GM23338 (cell line): ENCODE results near the gene PTGDS. TPM values are rescaled to one million over a fixed set of nuclear protein-coding genes. Genes with fewer than 3 reads are reported as not detected.
A peak's percentile ranks its signal among the peaks of the same experiment; 100 is the strongest.

Experiments
- ATAC-seq: fragments of 200-7000 bp; cut with Tn5 transposase; 3 replicates; pipeline ENCODE4 v1.9.1; 2020
- DNase-seq: peaks from one replicate; pipeline ENCODE4 v3.0.0-alpha.2; 2015; ENCODE audit warnings: low spot score
- H2AFZ ChIP-seq: fragments of 200-600 bp; sonication (generic); 2 replicates; pipeline ENCODE4 v1.8.0; 2016; ENCODE audit warnings: antibody characterized with exemption, mild to moderate bottlenecking, moderate library complexity
- H3F3A ChIP-seq: fragments of 200-600 bp; sonication (generic); replicated peaks from 2 replicates; pipeline ENCODE4 v1.8.0; 2017; ENCODE audit warnings: antibody characterized with exemption, mixed run types, low read depth
- H3K27ac ChIP-seq: fragments of 200-600 bp; sonication (generic); 2 replicates; pipeline ENCODE4 v1.6.1; 2016; ENCODE audit warnings: low read depth
- H3K27me3 ChIP-seq: fragments of 200-600 bp; sonication (generic); 2 replicates; pipeline ENCODE4 v1.8.0; 2016; ENCODE audit warnings: mild to moderate bottlenecking, mixed run types, moderate library complexity; ENCODE audit not compliant: insufficient read depth
- H3K36me3 ChIP-seq: fragments of 200-600 bp; sonication (generic); 2 replicates; pipeline ENCODE4 v1.8.0; 2016; ENCODE audit warnings: mild to moderate bottlenecking; ENCODE audit not compliant: insufficient read depth
- H3K4me1 ChIP-seq: fragments of 200-600 bp; sonication (generic); 2 replicates; pipeline ENCODE4 v1.8.0; 2016; ENCODE audit warnings: mild to moderate bottlenecking, moderate library complexity; ENCODE audit not compliant: insufficient read depth
- H3K4me2 ChIP-seq: fragments of 200-600 bp; sonication (generic); 2 replicates; pipeline ENCODE4 v1.7.1; 2017; ENCODE audit warnings: mixed run types
- H3K4me3 ChIP-seq: fragments of 200-600 bp; sonication (generic); 2 replicates; pipeline ENCODE4 v1.6.1; 2016; ENCODE audit warnings: mixed run types
- H3K79me2 ChIP-seq: fragments of 200-600 bp; sonication (generic); replicated peaks from 2 replicates; pipeline ENCODE4 v1.8.0; 2017; ENCODE audit warnings: mild to moderate bottlenecking; ENCODE audit not compliant: insufficient read depth
- H3K9me2 ChIP-seq: fragments of 200-600 bp; sonication (generic); 2 replicates; pipeline ENCODE4 v1.8.0; 2017; ENCODE audit not compliant: insufficient read depth
- H4K20me1 ChIP-seq: fragments of 200-600 bp; sonication (generic); replicated peaks from 2 replicates; pipeline ENCODE4 v1.8.0; 2017; ENCODE audit warnings: mild to moderate bottlenecking; ENCODE audit not compliant: insufficient read depth
- H3K27ac Mint-ChIP-seq: 2 replicates; pipeline ENCODE4 v1.8.0; 2020; ENCODE audit warnings: inconsistent platforms, mild to moderate bottlenecking, moderate library complexity, mixed read lengths
- H3K27me3 Mint-ChIP-seq: 3 replicates; pipeline ENCODE4 v1.8.0; 2022; ENCODE audit warnings: low read depth, mild to moderate bottlenecking, moderate library complexity, mixed read lengths, inconsistent platforms; ENCODE audit not compliant: insufficient read depth, poor library complexity
- H3K36me3 Mint-ChIP-seq: 3 replicates; pipeline ENCODE4 v1.8.0; 2021; ENCODE audit warnings: low read depth, mild to moderate bottlenecking, inconsistent platforms, moderate library complexity, mixed read lengths
- H3K4me1 Mint-ChIP-seq: 3 replicates; pipeline ENCODE4 v1.8.0; 2020; ENCODE audit warnings: mild to moderate bottlenecking, inconsistent platforms, mixed read lengths
- H3K4me3 Mint-ChIP-seq: 3 replicates; pipeline ENCODE4 v1.8.0; 2021; ENCODE audit warnings: moderate library complexity, mild to moderate bottlenecking, inconsistent platforms, mixed read lengths
- H3K9me3 Mint-ChIP-seq: 3 replicates; pipeline ENCODE4 v1.8.0; 2020; ENCODE audit warnings: moderate library complexity, mild to moderate bottlenecking, inconsistent platforms, mixed read lengths
- CREB1 ChIP-seq: fragments of 250-450 bp; sonication (Bioruptor Pico); IDR thresholded peaks from 2 replicates; pipeline ENCODE4 v1.5.0; 2020; ENCODE audit warnings: low read depth, mild to moderate bottlenecking, moderate library complexity
- CTCF ChIP-seq, 2 experiments: fragments of 200-600 bp in 1 of 2; sonication (generic) in 1 of 2; conservative IDR thresholded peaks; 2 replicates each; pipeline versions ENCODE4 v1.5.1 to v1.6.1; 2016 to 2017; ENCODE audit warnings: antibody characterized with exemption in 2 of 2, low read depth in 2 of 2, mild to moderate bottlenecking in 2 of 2, moderate library complexity in 1 of 2
- EZH2 ChIP-seq: fragments of 200-600 bp; sonication (generic); IDR thresholded peaks from one replicate; pipeline ENCODE4 v1.8.0; 2017; ENCODE audit warnings: antibody characterized with exemption, mild to moderate bottlenecking, low read depth; ENCODE audit not compliant: unreplicated experiment
- EZH2phosphoT487 ChIP-seq: fragments of 200-600 bp; sonication (generic); IDR thresholded peaks from one replicate; pipeline ENCODE4 v1.8.1; 2018; ENCODE audit warnings: antibody characterized with exemption; ENCODE audit not compliant: unreplicated experiment
- JUNB ChIP-seq: IDR thresholded peaks from one replicate; pipeline ENCODE4 v1.6.1; 2016; ENCODE audit warnings: antibody characterized with exemption; ENCODE audit not compliant: unreplicated experiment
- NANOG ChIP-seq: IDR thresholded peaks from 2 replicates; pipeline ENCODE4 v1.6.1; 2016; ENCODE audit warnings: antibody characterized with exemption, borderline replicate concordance
- POLR2AphosphoS5 ChIP-seq: IDR thresholded peaks from 2 replicates; pipeline ENCODE4 v1.6.1; 2016; ENCODE audit warnings: antibody characterized with exemption, low read depth
- STAT1 ChIP-seq: IDR thresholded peaks from one replicate; pipeline ENCODE4 v1.6.1; 2016; ENCODE audit warnings: antibody characterized with exemption; ENCODE audit not compliant: unreplicated experiment
- ZNF114 ChIP-seq: fragments of 250-450 bp; sonication (Bioruptor Pico); IDR thresholded peaks from 2 replicates; pipeline ENCODE4 v1.5.0; 2020; ENCODE audit warnings: mild to moderate bottlenecking, moderate library complexity
- ZNF331 ChIP-seq: fragments of 250-450 bp; sonication (Bioruptor Pico); IDR thresholded peaks from 2 replicates; pipeline ENCODE4 v1.5.0; 2020; ENCODE audit warnings: low read depth, mild to moderate bottlenecking, moderate library complexity
- ZNF462 ChIP-seq: fragments of 250-450 bp; sonication (Bioruptor Pico); IDR thresholded peaks from 2 replicates; pipeline ENCODE4 v1.5.0; 2020; ENCODE audit warnings: mild to moderate bottlenecking, moderate library complexity
- polyA plus RNA-seq: library from polyadenylated mRNA; unstranded; fragments of >200 nt; fragmentation: Nextera tagmentation; extraction: Ambion mirVana; gene quantifications from 2 replicates; pipeline ENCODE4 v1.2.1, GENCODE V29; 2016
- total RNA-seq: library from RNA; depleted of rRNA; stranded (reverse); fragments of >200 nt; shearing (Covaris generic); gene quantifications from 2 replicates; pipeline ENCODE4 v1.2.3, GENCODE V29; 2014
- TF ChIP-seq, protein P1 (sequence below): IDR thresholded peaks from one replicate; pipeline ENCODE4 v1.6.1; 2018; ENCODE audit warnings: antibody characterized with exemption; ENCODE audit not compliant: unreplicated experiment
- TF ChIP-seq, protein P2 (sequence below): IDR thresholded peaks from 2 replicates; pipeline ENCODE4 v1.6.1; 2016; ENCODE audit warnings: antibody characterized with exemption

The PTGDS gene
- total and polyA plus RNA-seq, 2 experiments from 2014 or later, result 1.9 to 3.1 TPM

DNA sequence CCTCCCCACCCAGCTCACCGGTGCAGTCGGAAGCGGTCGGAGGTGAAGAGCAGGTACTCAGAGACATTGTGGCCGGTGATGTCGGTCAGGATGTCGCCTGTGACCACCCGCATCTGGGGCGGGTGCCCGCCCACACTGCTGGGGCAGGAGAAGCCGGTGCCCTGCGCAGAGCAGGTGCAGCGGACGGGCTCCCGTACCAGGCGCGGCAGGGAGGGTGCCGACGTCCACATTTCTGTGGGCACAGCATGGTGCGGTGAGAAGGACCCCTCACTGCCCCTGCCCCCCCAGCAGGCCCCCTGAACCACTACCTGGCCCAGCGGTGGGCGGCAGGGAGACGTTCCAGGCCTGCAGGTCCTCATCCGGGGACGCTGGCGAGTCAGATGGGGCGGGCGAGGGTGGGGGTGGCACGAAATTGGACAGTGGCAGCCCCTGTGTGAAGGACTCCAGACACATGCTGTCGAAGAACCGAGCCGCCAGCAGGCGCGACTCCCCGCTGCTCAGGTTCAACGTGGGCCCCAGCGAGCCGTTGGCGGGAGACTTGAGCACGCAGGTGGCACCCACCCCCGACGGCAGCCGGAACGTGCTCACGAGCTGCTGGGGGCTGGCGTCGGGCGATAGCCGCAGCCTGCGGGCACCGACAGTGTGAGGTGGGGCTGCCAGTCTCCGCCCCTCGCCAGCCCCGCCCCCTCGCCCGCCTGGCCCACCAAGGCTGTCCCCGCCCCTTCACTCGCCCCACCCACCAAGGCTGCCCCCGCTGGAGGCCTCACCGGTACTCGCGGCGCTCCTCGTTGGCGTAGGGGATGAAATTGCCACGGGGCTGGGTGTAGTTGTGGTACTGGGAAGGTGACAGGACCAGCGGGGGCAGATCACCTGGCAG, 35.6 kb downstream of the PTGDS start:
- H3K9me2 ChIP-seq, result no peaks in the 10 kb centered on the region
- H3K36me3 ChIP-seq, result no peaks in the 10 kb centered on the region
- H3K4me3 Mint-ChIP-seq, result no peak overlapping the region

More for the DNA sequence above, 35.6 kb downstream of the PTGDS start:
- H3K27ac Mint-ChIP-seq, result no peak overlapping the region
- no peak overlapping the region for H3K4me3 ChIP-seq
- DNase-seq (peak; percentile 69), ATAC-seq (peak; percentile 81)
- no peak overlapping the region for H2AFZ ChIP-seq
- H3K4me2 ChIP-seq, result no peak overlapping the region
- H3K27me3 ChIP-seq, result no peaks in the 10 kb centered on the region
- H3K36me3 Mint-ChIP-seq, result peaks cover 2% of the 10 kb centered on the region; the same call in 1 of the 3 replicates
- no peaks in the 10 kb centered on the region for H3K27me3 Mint-ChIP-seq
- no peaks in the 10 kb centered on the region for H3K4me1 Mint-ChIP-seq
- H3K27ac ChIP-seq, result no peak overlapping the region
- no peaks in the 10 kb centered on the region for H3K9me3 Mint-ChIP-seq
- TF ChIP-seq ZNF331 (CRISPR knock-in tag), result no peak
- no peak for TF ChIP-seq STAT1
- no peak for TF ChIP-seq CTCF (conservative IDR thresholded peaks at IDR 0.05; ENCODE audit: low read depth in 2 of 2)
- TF ChIP-seq, protein P1, sequence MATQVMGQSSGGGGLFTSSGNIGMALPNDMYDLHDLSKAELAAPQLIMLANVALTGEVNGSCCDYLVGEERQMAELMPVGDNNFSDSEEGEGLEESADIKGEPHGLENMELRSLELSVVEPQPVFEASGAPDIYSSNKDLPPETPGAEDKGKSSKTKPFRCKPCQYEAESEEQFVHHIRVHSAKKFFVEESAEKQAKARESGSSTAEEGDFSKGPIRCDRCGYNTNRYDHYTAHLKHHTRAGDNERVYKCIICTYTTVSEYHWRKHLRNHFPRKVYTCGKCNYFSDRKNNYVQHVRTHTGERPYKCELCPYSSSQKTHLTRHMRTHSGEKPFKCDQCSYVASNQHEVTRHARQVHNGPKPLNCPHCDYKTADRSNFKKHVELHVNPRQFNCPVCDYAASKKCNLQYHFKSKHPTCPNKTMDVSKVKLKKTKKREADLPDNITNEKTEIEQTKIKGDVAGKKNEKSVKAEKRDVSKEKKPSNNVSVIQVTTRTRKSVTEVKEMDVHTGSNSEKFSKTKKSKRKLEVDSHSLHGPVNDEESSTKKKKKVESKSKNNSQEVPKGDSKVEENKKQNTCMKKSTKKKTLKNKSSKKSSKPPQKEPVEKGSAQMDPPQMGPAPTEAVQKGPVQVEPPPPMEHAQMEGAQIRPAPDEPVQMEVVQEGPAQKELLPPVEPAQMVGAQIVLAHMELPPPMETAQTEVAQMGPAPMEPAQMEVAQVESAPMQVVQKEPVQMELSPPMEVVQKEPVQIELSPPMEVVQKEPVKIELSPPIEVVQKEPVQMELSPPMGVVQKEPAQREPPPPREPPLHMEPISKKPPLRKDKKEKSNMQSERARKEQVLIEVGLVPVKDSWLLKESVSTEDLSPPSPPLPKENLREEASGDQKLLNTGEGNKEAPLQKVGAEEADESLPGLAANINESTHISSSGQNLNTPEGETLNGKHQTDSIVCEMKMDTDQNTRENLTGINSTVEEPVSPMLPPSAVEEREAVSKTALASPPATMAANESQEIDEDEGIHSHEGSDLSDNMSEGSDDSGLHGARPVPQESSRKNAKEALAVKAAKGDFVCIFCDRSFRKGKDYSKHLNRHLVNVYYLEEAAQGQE, result no peak
- TF ChIP-seq ZNF114 (CRISPR knock-in tag), result no peak
- TF ChIP-seq JUNB, result no peak
- TF ChIP-seq, protein P2, sequence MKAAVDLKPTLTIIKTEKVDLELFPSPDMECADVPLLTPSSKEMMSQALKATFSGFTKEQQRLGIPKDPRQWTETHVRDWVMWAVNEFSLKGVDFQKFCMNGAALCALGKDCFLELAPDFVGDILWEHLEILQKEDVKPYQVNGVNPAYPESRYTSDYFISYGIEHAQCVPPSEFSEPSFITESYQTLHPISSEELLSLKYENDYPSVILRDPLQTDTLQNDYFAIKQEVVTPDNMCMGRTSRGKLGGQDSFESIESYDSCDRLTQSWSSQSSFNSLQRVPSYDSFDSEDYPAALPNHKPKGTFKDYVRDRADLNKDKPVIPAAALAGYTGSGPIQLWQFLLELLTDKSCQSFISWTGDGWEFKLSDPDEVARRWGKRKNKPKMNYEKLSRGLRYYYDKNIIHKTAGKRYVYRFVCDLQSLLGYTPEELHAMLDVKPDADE, result no peak
- TF ChIP-seq CREB1 (CRISPR knock-in tag), result no peak
- TF ChIP-seq EZH2phosphoT487, result no peak
- TF ChIP-seq POLR2AphosphoS5, result no peak
- TF ChIP-seq ZNF462 (CRISPR knock-in tag), result no peak
- TF ChIP-seq EZH2, result no peak
- TF ChIP-seq NANOG, result no peak
- no peaks in the 10 kb centered on the region for H3K4me1 ChIP-seq
- no peaks in the 10 kb centered on the region for H3F3A ChIP-seq
- no peaks in the 10 kb centered on the region for H3K79me2 ChIP-seq
- H4K20me1 ChIP-seq, result no peaks in the 10 kb centered on the region
